Fibroblast of villous mesenchyme (primary cell): ENCODE results near the gene GAL. TPM values are rescaled to one million over a fixed set of nuclear protein-coding genes. Genes with fewer than 3 reads are reported as not detected.

Experiments used
- DNase-seq: peaks from one replicate; pipeline ENCODE4 v3.0.0-alpha.2; 2010; ENCODE audit warnings: low read depth
- H3K4me3 ChIP-seq: 2 replicates; pipeline ENCODE4 v1.5.1; 2011; ENCODE audit warnings: low read depth, mild to moderate bottlenecking, low read length
- CTCF ChIP-seq: IDR thresholded peaks from 2 replicates; pipeline ENCODE4 v1.5.1; 2012; ENCODE audit warnings: low read depth, mild to moderate bottlenecking, low read length; ENCODE audit not compliant: insufficient read depth
- total RNA-seq: library from RNA; depleted of rRNA; stranded (reverse); fragments of >200 nt; gene quantifications from 2 replicates; pipeline ENCODE4 v1.2.3, GENCODE V29; 2012

GAL gene
- total RNA-seq, 1 donor: not detected

GRCh38 chr11:68692871-68693483 is 8.6 kb downstream of the GAL start:
- no peak for TF ChIP-seq CTCF
- no peak overlapping the region for H3K4me3 ChIP-seq
- no peak for DNase-seq

- no peak for TF ChIP-seq CTCF
- no peak for DNase-seq
- H3K4me3 ChIP-seq: no peak overlapping the region
Observed at GRCh38 chr11:68693484-68693882, 9.1 kb downstream of the GAL start.

- no peak for TF ChIP-seq CTCF
- DNase-seq: no peak
- no peak overlapping the region for H3K4me3 ChIP-seq
Observed at GRCh38 chr11:68694431-68695297, 10.3 kb downstream of the GAL start.

GRCh38 chr11:68695531-68695930 is 11.2 kb downstream of the GAL start:
- H3K4me3 ChIP-seq: no peak overlapping the region
- TF ChIP-seq CTCF: no peak
- no peak for DNase-seq

GRCh38 chr11:68698993-68699392 is 14.6 kb downstream of the GAL start:
- no peak overlapping the region for H3K4me3 ChIP-seq
- TF ChIP-seq CTCF: no peak
- DNase-seq: no peak

- DNase-seq: no peak
- H3K4me3 ChIP-seq: no peak overlapping the region
- TF ChIP-seq CTCF: no peak
Observed at GRCh38 chr11:68704887-68705286, 20.5 kb downstream of the GAL start.
